ENCODE measurements around the gene RPS6KA2.
A peak's percentile ranks its signal among the peaks of the same experiment; 100 is the strongest.

Gene RPS6KA2

GRCh38 chr6:166411721-166412151, 215.3 kb downstream of the RPS6KA2 start:
- H3K4me3 ChIP-seq (ENCODE audit: control insufficient read depth, low read depth, low read length): no peak overlapping the region
- DNase-seq (ENCODE audit: low read depth): no peak

GRCh38 chr6:166411271-166411670, 215.8 kb downstream of the RPS6KA2 start:
- no peak for DNase-seq (ENCODE audit: low read depth)
- no peak for TF ChIP-seq CTCF (conservative IDR thresholded peaks at IDR 0.05; ENCODE audit: control insufficient read depth, insufficient read depth, low read depth, low read length)
- no peak overlapping the region for H3K4me3 ChIP-seq (ENCODE audit: control insufficient read depth, low read depth, low read length)

More at GRCh38 chr6:166411721-166412151, 215.3 kb downstream of the RPS6KA2 start:
- no peak for TF ChIP-seq CTCF (conservative IDR thresholded peaks at IDR 0.05; ENCODE audit: control insufficient read depth, insufficient read depth, low read depth, low read length)

- no peak for TF ChIP-seq CTCF (conservative IDR thresholded peaks at IDR 0.05; ENCODE audit: control insufficient read depth, insufficient read depth, low read depth, low read length)
- no peak for DNase-seq (ENCODE audit: low read depth)
- no peak overlapping the region for H3K4me3 ChIP-seq (ENCODE audit: control insufficient read depth, low read depth, low read length)
Measured at GRCh38 chr6:166410426-166410935, 216.6 kb downstream of the RPS6KA2 start.

- TF ChIP-seq CTCF (conservative IDR thresholded peaks at IDR 0.05; ENCODE audit: control insufficient read depth, insufficient read depth, low read depth, low read length): no peak
- DNase-seq (ENCODE audit: low read depth): peak; percentile 11
- H3K4me3 ChIP-seq (ENCODE audit: control insufficient read depth, low read depth, low read length): no peak overlapping the region
Measured at GRCh38 chr6:166408936-166409755, 217.9 kb downstream of the RPS6KA2 start.

- no peak for DNase-seq (ENCODE audit: low read depth)
- TF ChIP-seq CTCF (conservative IDR thresholded peaks at IDR 0.05; ENCODE audit: control insufficient read depth, insufficient read depth, low read depth, low read length): no peak
- H3K4me3 ChIP-seq (ENCODE audit: control insufficient read depth, low read depth, low read length): no peak overlapping the region
Measured at GRCh38 chr6:166406197-166406596, 220.9 kb downstream of the RPS6KA2 start.

- DNase-seq (ENCODE audit: low read depth): no peak
- TF ChIP-seq CTCF (conservative IDR thresholded peaks at IDR 0.05; ENCODE audit: control insufficient read depth, insufficient read depth, low read depth, low read length): no peak
Measured at GRCh38 chr6:166405386-166405785, 221.7 kb downstream of the RPS6KA2 start.

More at GRCh38 chr6:166405386-166405785, 221.7 kb downstream of the RPS6KA2 start:
- H3K4me3 ChIP-seq (ENCODE audit: control insufficient read depth, low read depth, low read length): no peak overlapping the region

Measured in fibroblast of mammary gland (primary cell).